Peyer's patch (tissue), 4 donors: ENCODE results near the gene TCEAL4. TPM values are rescaled to one million over a fixed set of nuclear protein-coding genes. Genes with fewer than 3 reads are reported as not detected.

Experiments used
- DNase-seq, 3 donors: peaks; one replicate each; pipeline ENCODE4 v3.0.0-alpha.2; 2017 to 2019
- H3K27ac ChIP-seq, 4 donors: fragments of 200-600 bp; sonication (generic); one replicate each; pipeline ENCODE4 v1.5.1; 2016 to 2019
- H3K27me3 ChIP-seq, 2 donors: fragments of 200-600 bp; sonication (generic); one replicate each; pipeline ENCODE4 v1.5.1; 2019
- H3K36me3 ChIP-seq, 3 donors: fragments of 200-600 bp; sonication (generic); one replicate each; pipeline ENCODE4 v1.5.1; 2016 to 2019
- H3K4me1 ChIP-seq, 4 donors: fragments of 200-600 bp; sonication (generic); one replicate each; pipeline ENCODE4 v1.5.1; 2016 to 2019
- H3K4me3 ChIP-seq, 4 donors: fragments of 200-600 bp; sonication (generic); 1 replicate in 3 of 4; 2 replicates in 1 of 4; pipeline ENCODE4 v1.5.1; 2016 to 2019; ENCODE audit warnings: mild to moderate bottlenecking in 1 of 4
- H3K9me3 ChIP-seq, 4 donors: fragments of 200-600 bp; sonication (generic); one replicate each; pipeline ENCODE4 v1.5.1; 2016 to 2019; ENCODE audit warnings: mild to moderate bottlenecking in 1 of 4
- POLR2A ChIP-seq, 2 donors: fragments of 450-650 bp; IDR thresholded peaks; one replicate each; pipeline ENCODE4 v1.5.1; 2017; ENCODE audit warnings: antibody characterized with exemption in 2 of 2, mild to moderate bottlenecking in 2 of 2, moderate library complexity in 2 of 2
- total RNA-seq, 4 donors: library from RNA; depleted of rRNA; stranded (reverse); fragments of >200 nt; gene quantifications; one replicate each; pipeline ENCODE4 v1.1.0, GENCODE V29; 2016
- TF ChIP-seq, protein P1 (sequence below), 6 experiments: fragments of 450-650 bp in 4 of 6; fragments of 200-600 bp in 2 of 6; sonication (generic) in 1 of 6; IDR thresholded peaks; one replicate each; pipeline ENCODE4 v1.5.1; 2017 to 2019; ENCODE audit warnings: antibody characterized with exemption in 6 of 6, mild to moderate bottlenecking in 3 of 6, moderate library complexity in 1 of 6

The TCEAL4 gene
- total RNA-seq, 4 donors from 2014 or later = 11.5 to 94.9 (median 18.8) TPM

- Histone ChIP-seq H3K4me1 (no peaks in the 10 kb centered on the region), H3K36me3 (no peaks in the 10 kb centered on the region), H3K27me3 (no peaks in the 10 kb centered on the region), H3K9me3 (no peaks in the 10 kb centered on the region), H3K27ac (no peak overlapping the region), H3K4me3 (peak overlapping the region; percentile 21 to 40 (median 28))
- DNase-seq = peak; percentile 41 to 68 (median 45)
- TF ChIP-seq POLR2A (IDR thresholded peaks at IDR 0.05) = no peak
- TF ChIP-seq, protein P1, sequence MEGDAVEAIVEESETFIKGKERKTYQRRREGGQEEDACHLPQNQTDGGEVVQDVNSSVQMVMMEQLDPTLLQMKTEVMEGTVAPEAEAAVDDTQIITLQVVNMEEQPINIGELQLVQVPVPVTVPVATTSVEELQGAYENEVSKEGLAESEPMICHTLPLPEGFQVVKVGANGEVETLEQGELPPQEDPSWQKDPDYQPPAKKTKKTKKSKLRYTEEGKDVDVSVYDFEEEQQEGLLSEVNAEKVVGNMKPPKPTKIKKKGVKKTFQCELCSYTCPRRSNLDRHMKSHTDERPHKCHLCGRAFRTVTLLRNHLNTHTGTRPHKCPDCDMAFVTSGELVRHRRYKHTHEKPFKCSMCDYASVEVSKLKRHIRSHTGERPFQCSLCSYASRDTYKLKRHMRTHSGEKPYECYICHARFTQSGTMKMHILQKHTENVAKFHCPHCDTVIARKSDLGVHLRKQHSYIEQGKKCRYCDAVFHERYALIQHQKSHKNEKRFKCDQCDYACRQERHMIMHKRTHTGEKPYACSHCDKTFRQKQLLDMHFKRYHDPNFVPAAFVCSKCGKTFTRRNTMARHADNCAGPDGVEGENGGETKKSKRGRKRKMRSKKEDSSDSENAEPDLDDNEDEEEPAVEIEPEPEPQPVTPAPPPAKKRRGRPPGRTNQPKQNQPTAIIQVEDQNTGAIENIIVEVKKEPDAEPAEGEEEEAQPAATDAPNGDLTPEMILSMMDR (IDR thresholded peaks at IDR 0.05) = no peak
These were observed 30.5 kb upstream of the TCEAL4 start for GRCh38 chrX:103554687-103555424.

DNA sequence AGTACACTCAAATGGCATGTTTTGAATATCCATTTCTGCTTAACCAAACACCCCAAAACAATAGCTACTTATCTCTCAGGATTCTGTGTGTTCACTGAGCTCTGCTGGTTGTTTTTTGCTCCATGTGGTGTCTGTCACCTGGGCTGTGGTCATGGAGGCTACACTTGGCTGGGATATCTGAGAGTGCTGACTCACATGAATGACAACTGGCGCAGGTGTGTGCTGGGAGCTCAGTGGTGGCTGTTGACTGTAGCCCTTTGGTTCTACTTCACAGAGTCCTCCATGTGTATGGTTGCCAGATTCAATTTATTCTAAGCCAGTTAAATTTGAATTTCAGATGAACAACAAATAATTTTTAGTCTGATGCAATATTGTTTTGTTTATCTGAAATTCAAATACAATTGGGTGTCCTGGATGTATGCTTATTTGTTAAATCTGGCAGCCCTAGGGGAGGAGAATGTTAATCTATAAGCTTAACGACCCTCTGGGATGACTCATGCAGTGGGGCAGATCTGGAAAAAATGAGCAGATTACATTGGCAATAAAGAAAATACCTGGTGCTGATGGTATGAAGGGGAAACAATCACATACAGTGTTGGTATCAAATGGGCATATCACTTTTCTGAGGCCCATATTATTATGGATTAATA is 28.2 kb upstream of the TCEAL4 start:
- TF ChIP-seq, protein P1 (IDR thresholded peaks at IDR 0.05) = no peak
- no peak for TF ChIP-seq POLR2A (IDR thresholded peaks at IDR 0.05)
- Histone ChIP-seq H3K27me3 (no peaks in the 10 kb centered on the region), H3K36me3 (no peaks in the 10 kb centered on the region), H3K9me3 (no peaks in the 10 kb centered on the region), H3K27ac (no peak overlapping the region), H3K4me3 (no peak overlapping the region), H3K4me1 (no peaks in the 10 kb centered on the region)
- DNase-seq = no peak

DNA sequence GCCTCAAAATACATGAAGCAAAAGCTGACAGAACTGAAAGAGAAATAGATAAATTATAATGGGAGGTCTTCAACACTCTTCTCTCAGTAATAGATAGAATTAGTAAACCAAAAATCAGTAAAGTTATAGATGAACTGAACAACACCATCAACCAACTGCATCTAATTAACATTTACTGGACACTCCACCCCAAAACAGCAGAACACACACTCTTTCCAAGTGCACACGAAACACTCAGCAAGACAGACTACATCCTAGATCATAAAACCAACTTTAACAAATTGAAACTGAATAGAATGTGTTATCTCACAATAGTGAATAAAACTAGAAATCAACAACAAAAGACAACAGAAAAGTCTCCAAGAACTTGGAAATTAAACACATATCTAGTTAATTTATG is 25.1 kb upstream of the TCEAL4 start:
- H3K27ac ChIP-seq = no peak overlapping the region
- no peaks in the 10 kb centered on the region for H3K9me3 ChIP-seq
- no peaks in the 10 kb centered on the region for H3K27me3 ChIP-seq
- no peaks in the 10 kb centered on the region for H3K36me3 ChIP-seq
- DNase-seq = no peak
- no peak for TF ChIP-seq POLR2A (IDR thresholded peaks at IDR 0.05)
- TF ChIP-seq, protein P1 (IDR thresholded peaks at IDR 0.05) = no peak
- no peaks in the 10 kb centered on the region for H3K4me1 ChIP-seq
- no peak overlapping the region for H3K4me3 ChIP-seq

- TF ChIP-seq, protein P1 (IDR thresholded peaks at IDR 0.05) = no peak
- no peak for TF ChIP-seq POLR2A (IDR thresholded peaks at IDR 0.05)
- Histone ChIP-seq H3K4me1 (no peaks in the 10 kb centered on the region), H3K27me3 (no peaks in the 10 kb centered on the region), H3K9me3 (no peaks in the 10 kb centered on the region), H3K36me3 (no peaks in the 10 kb centered on the region), H3K4me3 (no peak overlapping the region), H3K27ac (no peak overlapping the region)
- no peak for DNase-seq
These were observed 22.5 kb upstream of the TCEAL4 start for GRCh38 chrX:103562801-103563200.

DNA sequence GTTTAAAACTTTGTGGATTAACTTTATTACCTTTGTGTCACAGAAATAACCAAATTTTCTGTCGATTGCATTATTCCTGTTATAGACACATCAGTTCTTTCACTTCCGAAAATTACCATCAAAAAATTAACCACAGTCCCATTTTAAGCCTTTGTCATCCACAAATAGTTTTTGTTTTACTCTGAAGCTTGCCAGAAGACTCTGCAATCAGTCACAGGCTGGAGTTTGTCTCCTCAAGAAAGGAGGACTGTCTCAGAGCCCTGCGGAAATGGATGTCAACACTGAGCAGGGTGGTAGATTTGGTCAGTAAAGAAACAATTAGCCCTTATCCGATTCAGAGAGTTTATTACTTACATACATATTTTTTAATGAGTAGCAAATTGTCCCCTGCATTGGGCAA is 20.1 kb upstream of the TCEAL4 start:
- TF ChIP-seq POLR2A (IDR thresholded peaks at IDR 0.05) = no peak
- TF ChIP-seq, protein P1 (IDR thresholded peaks at IDR 0.05) = no peak
- Histone ChIP-seq H3K9me3 (no peaks in the 10 kb centered on the region), H3K4me3 (no peak overlapping the region), H3K27me3 (no peaks in the 10 kb centered on the region), H3K36me3 (no peaks in the 10 kb centered on the region), H3K27ac (no peak overlapping the region), H3K4me1 (no peaks in the 10 kb centered on the region)
- DNase-seq = no peak
